Neuronal stem cell (in vitro differentiated cells): Measurements from ENCODE around the gene CETP.
"Not testable (repeated sequence)": the region's sequence is repeated elsewhere in the genome, so short reads cannot be mapped to it uniquely, and the experiment has no call there.

Experiments
- DNase-seq: peaks from one replicate; pipeline ENCODE4 v3.0.0-alpha.2; 2013; ENCODE audit warnings: low spot score
- H2AFZ ChIP-seq: one replicate; pipeline ENCODE4 v1.6.1; 2013; ENCODE audit warnings: mild to moderate bottlenecking, low read length, inconsistent platforms
- H2AK5ac ChIP-seq: 2 replicates; pipeline ENCODE4 v1.6.1; 2013; ENCODE audit warnings: low read depth, mild to moderate bottlenecking, inconsistent platforms, low read length, moderate library complexity, mixed read lengths
- H2BK120ac ChIP-seq: 2 replicates; pipeline ENCODE4 v1.6.1; 2013; ENCODE audit warnings: low read depth, mild to moderate bottlenecking, inconsistent platforms, low read length, moderate library complexity, mixed read lengths
- H2BK12ac ChIP-seq: one replicate; pipeline ENCODE4 v1.6.1; 2013; ENCODE audit warnings: low read length, inconsistent platforms
- H2BK15ac ChIP-seq: 2 replicates; pipeline ENCODE4 v1.6.1; 2013; ENCODE audit warnings: mild to moderate bottlenecking, low read length, inconsistent platforms, mixed read lengths
- H2BK5ac ChIP-seq: one replicate; pipeline ENCODE4 v1.6.1; 2013; ENCODE audit warnings: inconsistent platforms, mild to moderate bottlenecking, low read length, moderate library complexity
- H3K14ac ChIP-seq: one replicate; pipeline ENCODE4 v1.6.1; 2013; ENCODE audit warnings: low read length, inconsistent platforms
- H3K18ac ChIP-seq: 2 replicates; pipeline ENCODE4 v1.6.1; 2013; ENCODE audit warnings: low read length, inconsistent platforms
- H3K23ac ChIP-seq: 2 replicates; pipeline ENCODE4 v1.6.1; 2013; ENCODE audit warnings: low read depth, mild to moderate bottlenecking, mixed read lengths, low read length, inconsistent platforms; ENCODE audit not compliant: poor library complexity
- H3K27ac ChIP-seq: replicated peaks from 3 replicates; pipeline ENCODE4 v1.5.1; 2013; ENCODE audit warnings: low read length, inconsistent platforms
- H3K27me3 ChIP-seq, 3 experiments: 2 replicates each; pipeline ENCODE4 v1.6.1; 2013; ENCODE audit warnings: low read length in 3 of 3, mild to moderate bottlenecking in 2 of 3, inconsistent platforms in 1 of 3, low read depth in 1 of 3, mixed read lengths in 1 of 3, moderate library complexity in 1 of 3; ENCODE audit not compliant: control insufficient read depth in 3 of 3, insufficient read depth in 3 of 3
- H3K36me3 ChIP-seq, 2 donors: replicated peaks in 1 of 2; 2 replicates each; pipeline ENCODE4 v1.6.1; 2013; ENCODE audit warnings: low read length in 2 of 2; ENCODE audit not compliant: control insufficient read depth in 2 of 2, insufficient read depth in 2 of 2
- H3K4ac ChIP-seq: 2 replicates; pipeline ENCODE4 v1.6.1; 2013; ENCODE audit warnings: inconsistent platforms, mild to moderate bottlenecking, low read length, moderate library complexity
- H3K4me1 ChIP-seq, 2 donors: 1 replicate in 1 of 2; 2 replicates in 1 of 2; pipeline ENCODE4 v1.6.1; 2013; ENCODE audit warnings: low read length in 2 of 2, low read depth in 1 of 2; ENCODE audit not compliant: control insufficient read depth in 2 of 2, insufficient read depth in 1 of 2
- H3K4me2 ChIP-seq: one replicate; pipeline ENCODE4 v1.6.1; 2013; ENCODE audit warnings: mild to moderate bottlenecking, low read length, inconsistent platforms; ENCODE audit not compliant: insufficient read depth, poor library complexity, severe bottlenecking
- H3K4me3 ChIP-seq, 2 donors: 2 replicates each; pipeline ENCODE4 v1.5.1; 2013; ENCODE audit warnings: low read length in 2 of 2, mild to moderate bottlenecking in 2 of 2, inconsistent platforms in 1 of 2, moderate library complexity in 1 of 2
- H3K79me1 ChIP-seq: one replicate; pipeline ENCODE4 v1.6.1; 2013; ENCODE audit warnings: low read depth, mild to moderate bottlenecking, inconsistent platforms, low read length, moderate library complexity
- H3K9ac ChIP-seq: one replicate; pipeline ENCODE4 v1.6.1; 2013; ENCODE audit warnings: mild to moderate bottlenecking, low read depth, low read length, inconsistent platforms; ENCODE audit not compliant: poor library complexity
- H3K9me3 ChIP-seq, 2 donors: replicated peaks in 1 of 2; 2 replicates each; pipeline versions ENCODE3 to v1.6.1; 2013; ENCODE audit warnings: low read length in 2 of 2, mild to moderate bottlenecking in 2 of 2, inconsistent platforms in 1 of 2, low read depth in 1 of 2, mixed read lengths in 1 of 2, moderate library complexity in 1 of 2; ENCODE audit not compliant: control insufficient read depth in 2 of 2, insufficient read depth in 1 of 2
- H4K8ac ChIP-seq: one replicate; pipeline ENCODE4 v1.6.1; 2013; ENCODE audit warnings: low read depth, mild to moderate bottlenecking, inconsistent platforms, low read length, moderate library complexity
- H4K91ac ChIP-seq: one replicate; pipeline ENCODE4 v1.6.1; 2013; ENCODE audit warnings: low read length, low read depth, mild to moderate bottlenecking, inconsistent platforms; ENCODE audit not compliant: poor library complexity
- WGBS, 2 donors: extraction: QIAGEN DNeasy Blood & Tissue Kit; methylation state at CpG; one replicate each; pipeline ENCODE4 v1.1.7; 2013; ENCODE audit warnings: missing lambda C conversion rate in 2 of 2, mixed read lengths in 1 of 2; ENCODE audit not compliant: insufficient read length in 2 of 2, insufficient replicate concordance in 1 of 2; ENCODE audit errors: extremely low coverage in 2 of 2; 5-methylcytosine and 5-hydroxymethylcytosine counted together

The CETP gene

GRCh38 chr16:56985962-56986360, 24.2 kb downstream of the CETP start:
- Histone ChIP-seq H3K4me2 (no peak overlapping the region), H3K27ac (no peak overlapping the region), H3K36me3 (no peaks in the 10 kb centered on the region), H4K91ac (no peak overlapping the region), H2BK15ac (no peak overlapping the region), H3K9me3 (no peaks in the 10 kb centered on the region), H3K4ac (no peak overlapping the region), H3K23ac (no peak overlapping the region), H3K18ac (no peak overlapping the region), H2AFZ (no peak overlapping the region), H2AK5ac (no peak overlapping the region), H4K8ac (no peak overlapping the region), H3K79me1 (no peaks in the 10 kb centered on the region), H3K9ac (no peak overlapping the region), H2BK12ac (no peak overlapping the region), H2BK5ac (no peak overlapping the region), H3K4me1 (peaks cover 7 to 17% of the 10 kb centered on the region in 2 donors), H3K14ac (no peak overlapping the region), H2BK120ac (no peak overlapping the region), H3K4me3 (no peak overlapping the region), H3K27me3 (peaks cover 4 to 85% (median 30%) of the 10 kb centered on the region in 3 experiments)
- no peak for DNase-seq
- no CpG with 5 or more reads among the region's 2 CpGs for WGBS, 2 donors

DNA sequence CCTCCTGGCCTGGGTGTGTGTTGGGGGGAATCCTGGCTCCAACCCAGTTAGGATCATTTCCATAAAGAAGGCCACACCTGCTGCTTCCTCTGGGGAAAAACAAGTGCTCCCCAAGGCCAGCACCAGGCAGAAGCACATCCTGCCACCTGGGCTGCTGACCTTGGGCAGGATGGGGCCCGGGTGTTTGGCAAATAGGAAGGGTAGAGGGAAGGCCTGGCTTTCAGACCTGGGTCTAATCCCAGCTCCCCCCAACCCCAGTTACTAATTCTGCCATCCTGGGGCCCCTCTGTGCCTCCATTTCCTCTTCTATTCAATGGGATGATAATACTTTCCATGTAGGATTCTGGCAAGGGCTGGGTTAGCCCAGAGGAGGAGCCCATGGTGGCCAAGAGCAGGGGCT, 24.6 kb downstream of the CETP start:
- WGBS, 2 donors = no CpG with 5 or more reads among the region's 1 CpG

GRCh38 chr16:56986908-56987307, 25.2 kb downstream of the CETP start:
- not testable (repeated sequence) for H3K9ac ChIP-seq, H2BK5ac ChIP-seq, H2BK12ac ChIP-seq, H3K27ac ChIP-seq, H2AK5ac ChIP-seq, H3K4ac ChIP-seq, H3K18ac ChIP-seq, H3K79me1 ChIP-seq, H2AFZ ChIP-seq, H4K91ac ChIP-seq, H4K8ac ChIP-seq, H3K23ac ChIP-seq, H3K4me2 ChIP-seq, H3K9me3 ChIP-seq, H3K4me1 ChIP-seq, H2BK120ac ChIP-seq, H2BK15ac ChIP-seq, DNase-seq, H3K4me3 ChIP-seq, H3K14ac ChIP-seq, H3K36me3 ChIP-seq
- WGBS, 2 donors = no CpG with 5 or more reads among the region's 4 CpGs
- H3K27me3 ChIP-seq = peaks cover 4 to 89% (median 32%) of the 10 kb centered on the region in 3 experiments

More for the DNA sequence above, 24.6 kb downstream of the CETP start:
- H2BK120ac ChIP-seq = no peak overlapping the region
- no peak overlapping the region for H3K4me2 ChIP-seq
- peaks cover 3 to 13% of the 10 kb centered on the region in 2 donors for H3K4me1 ChIP-seq
- H3K18ac ChIP-seq = no peak overlapping the region
- no peak overlapping the region for H3K27ac ChIP-seq
- H2BK5ac ChIP-seq = no peak overlapping the region
- no peak overlapping the region for H2BK15ac ChIP-seq
- no peak overlapping the region for H4K91ac ChIP-seq
- peaks cover 4 to 86% (median 32%) of the 10 kb centered on the region in 3 experiments for H3K27me3 ChIP-seq
- no peak overlapping the region for H3K4me3 ChIP-seq
- no peak overlapping the region for H3K14ac ChIP-seq
- no peak overlapping the region for H4K8ac ChIP-seq
- DNase-seq = no peak
- H3K9ac ChIP-seq = no peak overlapping the region
- no peak overlapping the region for H2AK5ac ChIP-seq
- H2BK12ac ChIP-seq = no peak overlapping the region
- H2AFZ ChIP-seq = no peak overlapping the region
- no peak overlapping the region for H3K23ac ChIP-seq
- H3K9me3 ChIP-seq = no peaks in the 10 kb centered on the region
- H3K4ac ChIP-seq = no peak overlapping the region
- H3K79me1 ChIP-seq = no peaks in the 10 kb centered on the region
- H3K36me3 ChIP-seq = no peaks in the 10 kb centered on the region

GRCh38 chr16:56987692-56988091, 25.9 kb downstream of the CETP start:
- WGBS, 2 donors = no CpG with 5 or more reads among the region's 2 CpGs
- H3K27ac ChIP-seq = no peak overlapping the region
- H4K8ac ChIP-seq = no peak overlapping the region
- no peaks in the 10 kb centered on the region for H3K36me3 ChIP-seq
- no peak overlapping the region for H2AFZ ChIP-seq
- H3K4me3 ChIP-seq = no peak overlapping the region
- H3K27me3 ChIP-seq = peaks cover 4 to 84% (median 32%) of the 10 kb centered on the region in 3 experiments
- H2BK15ac ChIP-seq = no peak overlapping the region
- no peak overlapping the region for H2BK5ac ChIP-seq
- H3K14ac ChIP-seq = no peak overlapping the region
- no peak overlapping the region for H3K18ac ChIP-seq
- no peaks in the 10 kb centered on the region for H3K9me3 ChIP-seq
- H3K4me2 ChIP-seq = no peak overlapping the region
- H3K23ac ChIP-seq = no peak overlapping the region
- no peak overlapping the region for H3K9ac ChIP-seq
- H2BK120ac ChIP-seq = no peak overlapping the region
- H2AK5ac ChIP-seq = no peak overlapping the region
- H4K91ac ChIP-seq = no peak overlapping the region
- no peak for DNase-seq
- H3K4me1 ChIP-seq = peaks cover 2 to 10% of the 10 kb centered on the region in 2 donors
- H2BK12ac ChIP-seq = no peak overlapping the region
- H3K4ac ChIP-seq = no peak overlapping the region
- no peaks in the 10 kb centered on the region for H3K79me1 ChIP-seq
